GM12875 (cell line): ENCODE results near the gene AP2A1.

Source experiments
- H3K4me3 ChIP-seq: one replicate; pipeline ENCODE4 v1.5.1; 2011; ENCODE audit warnings: low read depth, low read length, control low read depth
- TF ChIP-seq, protein P1 (sequence below): IDR thresholded peaks from 2 replicates; pipeline ENCODE4 v1.5.1; 2011; ENCODE audit warnings: low read depth, mild to moderate bottlenecking, control low read depth, inconsistent platforms, low read length, moderate library complexity, borderline replicate concordance; ENCODE audit not compliant: insufficient read depth

Gene AP2A1

DNA sequence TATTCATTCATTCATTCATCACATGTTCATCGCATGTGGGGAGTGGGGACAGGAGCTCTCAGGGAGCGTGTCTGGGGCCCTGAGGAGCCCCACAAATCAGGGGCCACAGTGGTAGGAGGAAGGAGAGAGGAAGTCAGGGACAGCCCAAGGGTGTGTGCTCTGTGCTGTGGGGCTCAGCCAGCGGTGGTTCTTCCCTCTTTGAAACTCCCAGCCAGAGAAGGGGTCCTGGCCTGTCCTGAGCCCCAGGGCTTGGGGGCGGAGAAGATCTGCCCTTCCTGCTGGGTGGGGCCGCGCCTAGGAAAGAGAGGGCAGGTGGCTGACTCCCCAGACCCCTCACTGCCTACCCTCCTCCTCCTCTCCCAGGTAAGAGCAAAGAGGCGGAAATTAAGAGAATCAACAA is 14.6 kb downstream of the AP2A1 start:
- no peak overlapping the region for H3K4me3 ChIP-seq
- TF ChIP-seq, protein P1, sequence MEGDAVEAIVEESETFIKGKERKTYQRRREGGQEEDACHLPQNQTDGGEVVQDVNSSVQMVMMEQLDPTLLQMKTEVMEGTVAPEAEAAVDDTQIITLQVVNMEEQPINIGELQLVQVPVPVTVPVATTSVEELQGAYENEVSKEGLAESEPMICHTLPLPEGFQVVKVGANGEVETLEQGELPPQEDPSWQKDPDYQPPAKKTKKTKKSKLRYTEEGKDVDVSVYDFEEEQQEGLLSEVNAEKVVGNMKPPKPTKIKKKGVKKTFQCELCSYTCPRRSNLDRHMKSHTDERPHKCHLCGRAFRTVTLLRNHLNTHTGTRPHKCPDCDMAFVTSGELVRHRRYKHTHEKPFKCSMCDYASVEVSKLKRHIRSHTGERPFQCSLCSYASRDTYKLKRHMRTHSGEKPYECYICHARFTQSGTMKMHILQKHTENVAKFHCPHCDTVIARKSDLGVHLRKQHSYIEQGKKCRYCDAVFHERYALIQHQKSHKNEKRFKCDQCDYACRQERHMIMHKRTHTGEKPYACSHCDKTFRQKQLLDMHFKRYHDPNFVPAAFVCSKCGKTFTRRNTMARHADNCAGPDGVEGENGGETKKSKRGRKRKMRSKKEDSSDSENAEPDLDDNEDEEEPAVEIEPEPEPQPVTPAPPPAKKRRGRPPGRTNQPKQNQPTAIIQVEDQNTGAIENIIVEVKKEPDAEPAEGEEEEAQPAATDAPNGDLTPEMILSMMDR = no peak

DNA sequence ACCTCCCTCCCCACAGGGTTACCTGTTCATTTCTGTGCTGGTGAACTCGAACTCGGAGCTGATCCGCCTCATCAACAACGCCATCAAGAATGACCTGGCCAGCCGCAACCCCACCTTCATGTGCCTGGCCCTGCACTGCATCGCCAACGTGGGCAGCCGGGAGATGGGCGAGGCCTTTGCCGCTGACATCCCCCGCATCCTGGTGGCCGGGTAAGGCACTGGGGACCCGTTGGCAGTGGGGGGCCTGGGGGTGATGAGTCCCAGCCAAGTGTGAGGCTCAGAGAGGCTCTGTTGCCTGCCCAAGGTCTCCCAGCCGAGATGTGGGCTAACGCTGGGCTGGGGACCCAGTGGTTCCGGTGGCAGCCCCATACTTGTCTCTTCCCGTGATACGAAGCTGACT is 15.7 kb downstream of the AP2A1 start:
- H3K4me3 ChIP-seq = no peak overlapping the region
- TF ChIP-seq, protein P1 = no peak

DNA sequence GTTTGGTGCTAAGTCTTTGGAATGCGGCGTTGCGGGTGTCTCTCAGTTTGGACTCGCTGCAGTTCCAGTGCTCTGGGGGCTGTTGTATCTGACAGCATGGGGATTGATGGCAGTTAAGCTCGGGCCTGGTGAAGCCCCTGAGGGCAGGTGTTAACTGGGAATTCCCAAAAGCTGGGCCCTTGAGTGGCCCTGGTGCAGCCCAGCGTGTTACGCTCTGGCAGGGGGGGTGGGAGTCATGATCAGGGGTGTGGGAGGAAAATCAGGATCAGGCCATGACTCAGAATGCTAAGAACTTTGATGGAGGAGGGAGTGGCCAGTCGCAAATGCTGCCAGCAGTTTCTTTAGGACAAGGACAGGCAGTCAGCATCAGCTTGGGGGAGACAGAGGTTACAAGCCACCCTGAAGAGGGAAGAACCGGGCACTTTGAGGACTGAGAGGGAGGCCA is 19.6 kb downstream of the AP2A1 start:
- H3K4me3 ChIP-seq = no peak overlapping the region
- TF ChIP-seq, protein P1 = no peak

DNA sequence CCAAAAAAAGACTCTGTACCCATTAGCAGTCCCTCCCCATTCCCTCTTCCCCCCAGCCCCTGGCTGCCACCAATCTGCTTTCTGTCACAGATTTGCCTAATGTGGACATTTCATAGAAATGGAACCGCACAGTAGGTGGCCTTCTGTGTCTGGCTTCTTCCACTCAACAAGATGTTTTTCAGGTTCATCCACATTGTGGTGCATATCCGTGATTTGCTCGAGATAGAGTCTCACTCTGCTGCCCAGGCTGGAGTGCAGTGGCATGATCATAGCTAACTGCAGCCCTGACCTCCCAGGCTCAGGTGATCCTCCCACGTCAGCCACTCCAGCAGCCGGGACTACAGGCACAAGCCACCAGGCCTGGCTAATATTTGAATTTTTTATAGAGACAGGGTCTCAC is 20.9 kb downstream of the AP2A1 start:
- TF ChIP-seq, protein P1 = no peak
- H3K4me3 ChIP-seq = no peak overlapping the region

DNA sequence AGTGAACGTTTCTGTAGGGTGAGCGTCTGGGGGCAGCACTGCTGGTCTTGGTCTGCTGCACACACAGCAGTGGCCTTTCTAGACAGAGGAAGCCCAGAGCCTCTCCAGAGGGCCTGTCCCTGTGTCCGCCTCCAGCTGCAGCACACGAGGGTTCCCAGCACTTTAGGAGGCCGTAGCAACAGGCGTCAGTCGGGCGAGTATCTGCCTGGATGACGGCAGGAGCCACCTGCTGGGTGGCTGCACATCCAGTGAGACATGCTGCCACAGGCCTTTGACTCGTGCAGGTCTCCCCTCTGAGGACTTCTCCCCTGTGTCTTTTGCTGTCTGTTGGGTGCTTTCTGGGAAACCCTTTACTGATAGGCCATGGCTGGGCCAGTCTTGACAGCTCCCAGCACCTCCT is 22.1 kb downstream of the AP2A1 start:
- TF ChIP-seq, protein P1 = no peak
- no peak overlapping the region for H3K4me3 ChIP-seq

DNA sequence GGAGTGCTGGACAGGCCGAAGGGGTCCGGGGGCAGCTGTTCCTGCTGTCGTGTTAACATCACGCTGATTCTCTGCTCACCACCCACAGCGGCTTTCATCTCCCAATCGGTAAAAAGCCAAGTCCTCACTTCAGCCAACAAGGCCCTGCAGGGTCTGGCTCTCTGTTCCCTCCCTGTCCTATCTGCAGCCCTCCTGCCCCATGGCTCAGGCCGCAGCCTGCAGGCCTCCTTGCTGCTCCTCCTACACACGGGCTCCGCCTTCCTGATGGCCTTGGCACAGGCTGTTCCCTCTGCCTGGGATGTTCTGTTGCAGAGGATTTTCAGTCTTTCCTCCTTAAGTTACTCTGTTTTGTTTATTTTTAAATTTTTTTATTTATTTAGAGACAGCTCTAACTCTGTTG is 24.1 kb downstream of the AP2A1 start:
- TF ChIP-seq, protein P1 = no peak
- H3K4me3 ChIP-seq = no peak overlapping the region

DNA sequence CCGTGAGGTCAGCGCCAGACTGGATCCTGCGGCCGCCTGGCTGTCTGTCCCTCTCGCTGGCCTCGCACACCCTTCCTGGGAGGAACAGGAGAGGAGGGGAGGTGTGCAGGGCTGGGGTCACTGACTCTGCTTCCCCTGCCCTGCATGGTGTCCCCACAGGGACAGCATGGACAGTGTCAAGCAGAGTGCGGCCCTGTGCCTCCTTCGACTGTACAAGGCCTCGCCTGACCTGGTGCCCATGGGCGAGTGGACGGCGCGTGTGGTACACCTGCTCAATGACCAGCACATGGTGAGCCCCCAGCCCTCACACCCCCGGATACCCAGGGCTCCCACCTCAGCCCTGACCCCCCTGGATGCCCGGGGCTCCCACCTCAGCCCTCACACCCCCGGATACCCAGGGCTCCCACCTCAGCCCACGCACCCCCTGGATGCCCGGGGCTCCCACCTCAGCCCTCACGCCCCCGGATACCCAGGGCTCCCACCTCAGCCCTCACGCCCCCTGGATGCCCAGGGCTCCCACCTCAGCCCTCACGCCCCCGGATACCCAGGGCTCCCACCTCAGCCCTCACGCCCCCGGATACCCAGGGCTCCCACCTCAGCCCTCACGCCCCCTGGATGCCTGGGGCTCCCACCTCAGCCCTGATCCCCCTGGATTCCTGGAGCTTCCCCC is 25.1 kb downstream of the AP2A1 start:
- no peak overlapping the region for H3K4me3 ChIP-seq
- TF ChIP-seq, protein P1 = no peak
